AG04450 (cell line): ENCODE measurements around the gene ETFRF1. TPM values are rescaled to one million over a fixed set of nuclear protein-coding genes. Genes with fewer than 3 reads are reported as not detected.

Source experiments
- CTCF ChIA-PET: fragments of 300-600, 350-600 bp; formaldehyde crosslinking; extraction: SDS; loops from one replicate; lab custom pipeline; 2022; ENCODE audit warnings: antibody characterized with exemption, inconsistent platforms; lab: Charles Lee
- POLR2A ChIA-PET: fragments of 350-600 bp; formaldehyde crosslinking; extraction: SDS; loops from one replicate; lab custom pipeline; 2021; ENCODE audit warnings: antibody characterized with exemption, inconsistent platforms; lab: Yijun Ruan, JAX
- DNase-seq: peaks from one replicate; pipeline ENCODE4 v3.0.0-alpha.2; 2011; ENCODE audit warnings: low read depth, low spot score
- H3K27ac ChIP-seq: one replicate; pipeline ENCODE4 v1.5.1; 2012; ENCODE audit warnings: low read depth, low read length, control low read depth
- H3K27me3 ChIP-seq: one replicate; pipeline ENCODE4 v1.6.0; 2012; ENCODE audit warnings: low read length; ENCODE audit not compliant: control insufficient read depth, insufficient read depth
- H3K4me3 ChIP-seq: 2 replicates; pipeline ENCODE4 v1.5.1; 2011; ENCODE audit warnings: mild to moderate bottlenecking, low read depth, low read length, control low read depth
- H3K9me3 ChIP-seq: 2 replicates; pipeline ENCODE4 v1.5.1; 2012; ENCODE audit warnings: low read length; ENCODE audit not compliant: control insufficient read depth, insufficient read depth
- CTCF ChIP-seq: IDR thresholded peaks from 2 replicates; pipeline ENCODE4 v1.5.1; 2011; ENCODE audit warnings: low read depth, low read length, control low read depth, inconsistent platforms
- polyA plus RNA-seq: library from polyadenylated mRNA; depleted of rRNA; stranded (reverse); fragments of >200 nt; gene quantifications from 2 replicates; pipeline ENCODE4 v1.2.3, GENCODE V29; 2011

ETFRF1 gene
- polyA plus RNA-seq, 1 experiment = 26.6 TPM

DNA sequence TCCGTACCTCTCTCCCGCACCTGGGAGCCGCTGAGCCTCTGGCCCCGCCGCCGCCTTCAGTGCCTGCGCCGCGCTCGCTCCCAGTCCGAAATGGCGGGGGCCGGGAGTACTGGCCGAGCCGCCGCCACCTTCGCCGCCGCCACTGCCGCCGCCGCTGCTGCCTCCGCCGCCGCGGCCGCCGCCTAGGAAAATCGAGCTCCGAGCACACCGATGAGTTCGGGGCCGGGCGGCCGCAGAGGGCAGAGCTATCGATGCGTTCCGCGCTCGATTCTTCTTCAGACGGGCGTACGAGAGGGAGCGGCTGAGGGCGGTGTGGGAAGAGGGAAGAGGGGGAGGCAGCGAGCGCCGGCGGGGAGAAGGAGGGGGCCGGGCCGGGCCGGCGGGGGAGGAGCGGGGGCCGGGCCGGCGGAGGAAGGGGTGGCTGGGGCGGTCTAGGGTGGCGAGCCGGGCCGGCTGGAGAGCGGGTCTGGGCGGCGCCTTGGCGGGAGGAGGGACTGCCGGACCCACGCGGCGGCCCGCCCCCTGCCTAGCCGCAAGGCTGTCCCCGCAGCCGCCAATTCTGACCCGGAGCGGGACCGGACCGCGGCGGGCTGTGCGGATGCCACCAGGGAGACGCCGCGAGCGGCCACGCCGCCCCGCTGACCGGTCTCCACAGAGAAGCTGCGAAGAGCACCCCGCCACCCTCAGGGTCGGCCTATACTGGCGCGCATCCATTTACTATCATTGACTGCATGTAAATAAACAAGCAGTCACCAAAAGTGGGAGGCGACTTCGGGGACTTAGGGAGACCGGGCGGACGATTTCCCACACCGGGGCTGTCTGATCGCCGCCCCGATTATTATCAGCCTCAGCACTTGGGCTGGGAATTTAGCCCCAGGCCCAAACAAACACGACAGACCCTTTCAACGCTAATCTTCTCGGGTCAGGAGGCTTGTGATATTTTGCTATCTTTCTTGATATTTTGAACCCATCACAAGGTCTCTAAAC is 56.0 kb downstream of the ETFRF1 start, which contains the start of gene KRAS:
TSS of gene KRAS (minus strand) at position 186 of the 987 bp plus-strand sequence.
- peak; percentile 95 for DNase-seq
- Histone ChIP-seq H3K27ac (peak within 1 kb of the TSS; percentile 39), H3K4me3 (peak within 1 kb of the TSS; percentile 86), H3K9me3 (no peaks in the 10 kb centered on the region; the same call in 1 of the 2 replicates), H3K27me3 (no peaks in the 10 kb centered on the region)
- CTCF ChIA-PET = interaction anchor here (1.0 kb wide), 1 partner anchor 10 kb away, joined by 4 read pairs; no protein-coding TSS in a partner anchor
- TF ChIP-seq CTCF = no peak
- POLR2A ChIA-PET = interaction anchor here (0.6 to 1.0 kb wide), 4 partner anchors 10 to 83 kb away, joined by 3 to 4 read pairs (median 3); no protein-coding TSS in a partner anchor

GRCh38 chr12:25251769-25252168 is 56.7 kb downstream of the ETFRF1 start:
- no peak for TF ChIP-seq CTCF
- peak overlapping the region; percentile 86 for H3K4me3 ChIP-seq
- H3K27me3 ChIP-seq = no peaks in the 10 kb centered on the region
- no peaks in the 10 kb centered on the region; the same call in 1 of the 2 replicates for H3K9me3 ChIP-seq
- CTCF ChIA-PET = no interaction called here
- POLR2A ChIA-PET = no interaction called here
- H3K27ac ChIP-seq = no peak overlapping the region
- DNase-seq = no peak

DNA sequence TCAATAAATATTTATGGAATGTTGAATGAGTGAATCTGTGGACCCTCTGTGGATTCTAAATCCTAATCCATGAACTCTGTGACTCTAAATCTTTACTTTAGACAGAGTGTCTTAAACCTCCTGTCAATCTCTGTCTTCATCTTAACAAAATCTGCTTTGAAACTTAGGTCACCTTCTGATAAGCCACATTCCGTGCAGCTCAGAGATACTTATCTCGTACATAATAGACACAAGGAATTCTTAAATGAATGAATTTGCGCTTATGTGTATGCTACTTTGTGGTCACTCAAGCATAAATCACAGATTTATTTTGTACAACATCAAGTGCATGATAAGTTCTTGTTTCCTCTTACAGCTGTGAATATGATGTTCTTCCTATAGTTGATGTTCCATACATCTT is 57.9 kb downstream of the ETFRF1 start:
- H3K4me3 ChIP-seq = no peak overlapping the region
- no peaks in the 10 kb centered on the region; the same call in 1 of the 2 replicates for H3K9me3 ChIP-seq
- ChIA-PET CTCF (no interaction called here), POLR2A (no interaction called here)
- no peak for DNase-seq
- H3K27me3 ChIP-seq = no peaks in the 10 kb centered on the region
- H3K27ac ChIP-seq = no peak overlapping the region
- TF ChIP-seq CTCF = no peak

- Histone ChIP-seq H3K4me3 (no peak overlapping the region), H3K27me3 (no peaks in the 10 kb centered on the region), H3K9me3 (no peaks in the 10 kb centered on the region; the same call in 1 of the 2 replicates), H3K27ac (no peak overlapping the region)
- ChIA-PET POLR2A (no interaction called here), CTCF (no interaction called here)
- DNase-seq = no peak
- no peak for TF ChIP-seq CTCF
Measured at GRCh38 chr12:25253371-25254068, 58.5 kb downstream of the ETFRF1 start.
